GM11168 (cell line): Measurements from ENCODE around the gene PAQR4.

ENCODE experiments used
- in situ Hi-C: fragments of 300-500 bp; cut with MboI; formaldehyde crosslinking; loops from one replicate; pipeline ENCODE4 v1.12.0; 2022; ENCODE audit warnings: low sequenced_read_pairs; ENCODE audit not compliant: unreplicated experiment

PAQR4 gene

DNA sequence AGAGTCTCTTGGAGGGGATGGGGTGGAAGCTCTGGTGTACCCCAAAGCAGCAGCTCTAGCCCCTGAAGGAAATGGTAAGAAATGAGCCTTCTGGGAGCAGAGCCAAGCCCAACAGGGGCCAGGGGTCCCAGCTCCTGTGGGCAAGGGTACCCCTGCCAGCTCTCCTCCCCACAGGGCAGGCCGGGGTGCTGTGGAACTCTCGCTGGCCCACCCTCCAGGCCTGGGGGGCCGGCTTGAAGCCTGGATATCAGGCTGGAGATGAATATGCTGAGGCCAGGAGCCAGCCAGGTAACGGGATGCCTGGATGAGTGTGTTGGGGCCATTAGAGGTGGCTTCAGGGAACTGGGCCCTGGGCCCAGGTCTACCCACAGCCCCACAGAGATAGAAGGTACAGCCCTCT, 31.4 kb downstream of the PAQR4 start:
- in situ Hi-C loops: no loop called here

- in situ Hi-C loops: no loop called here
Measured at GRCh38 chr16:3001316-3001715, 32.2 kb downstream of the PAQR4 start.

DNA sequence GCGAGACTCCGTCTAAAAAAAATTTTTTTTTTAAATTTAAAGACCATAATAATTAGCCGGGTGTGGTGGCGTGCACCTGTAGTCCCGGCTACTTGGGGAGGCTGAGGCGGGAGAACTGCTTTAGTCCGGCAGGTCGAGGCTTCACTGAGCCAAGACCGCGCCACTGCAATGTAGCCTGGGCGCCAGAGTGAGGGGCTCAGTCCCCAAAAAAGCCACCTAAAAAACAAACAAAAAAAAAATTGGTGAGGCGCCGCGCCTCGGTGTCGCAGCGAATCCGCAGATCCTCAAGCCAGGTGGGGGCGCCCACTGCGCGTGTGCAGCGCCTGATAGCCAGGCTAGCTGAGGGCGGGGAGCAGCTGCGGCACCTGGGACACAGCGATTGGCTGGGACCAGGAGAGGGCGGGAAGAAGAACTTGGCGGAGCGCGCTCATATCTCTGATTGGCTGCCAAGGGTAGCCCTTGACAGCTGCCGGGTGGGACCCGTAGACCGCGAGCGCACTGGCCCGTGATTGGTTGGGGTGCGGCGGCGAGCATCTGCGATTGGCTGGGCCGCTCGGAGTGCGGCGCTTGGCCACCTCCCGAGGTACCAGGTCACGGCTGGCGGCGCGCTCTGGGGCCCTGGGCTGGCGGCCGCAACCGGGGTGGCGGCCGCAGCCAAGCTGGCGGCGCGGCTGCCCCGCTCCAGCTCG, 34.6 kb downstream of the PAQR4 start:
- in situ Hi-C loops: no loop called here

DNA sequence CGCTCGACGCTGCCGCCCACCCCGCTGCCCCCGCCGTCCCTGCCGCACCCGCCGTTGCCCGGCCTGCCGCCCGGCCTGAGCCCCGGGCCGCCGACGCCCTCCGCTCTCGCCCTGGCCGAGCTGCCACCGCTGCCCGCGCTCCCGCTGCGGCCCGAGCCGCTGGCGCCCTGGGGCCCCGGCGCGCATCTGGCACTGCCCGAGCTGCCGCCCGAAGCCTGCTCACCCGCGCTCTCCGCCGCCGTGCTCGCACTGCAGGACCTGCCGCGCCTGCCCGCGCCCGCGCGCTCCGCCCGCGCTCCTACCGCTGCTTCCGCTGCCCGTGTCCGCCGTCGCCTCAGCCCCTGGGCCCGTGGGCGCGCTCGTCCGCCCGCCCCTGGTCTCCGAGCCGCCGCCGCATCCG, 35.2 kb downstream of the PAQR4 start:
- in situ Hi-C loops: no loop called here

DNA sequence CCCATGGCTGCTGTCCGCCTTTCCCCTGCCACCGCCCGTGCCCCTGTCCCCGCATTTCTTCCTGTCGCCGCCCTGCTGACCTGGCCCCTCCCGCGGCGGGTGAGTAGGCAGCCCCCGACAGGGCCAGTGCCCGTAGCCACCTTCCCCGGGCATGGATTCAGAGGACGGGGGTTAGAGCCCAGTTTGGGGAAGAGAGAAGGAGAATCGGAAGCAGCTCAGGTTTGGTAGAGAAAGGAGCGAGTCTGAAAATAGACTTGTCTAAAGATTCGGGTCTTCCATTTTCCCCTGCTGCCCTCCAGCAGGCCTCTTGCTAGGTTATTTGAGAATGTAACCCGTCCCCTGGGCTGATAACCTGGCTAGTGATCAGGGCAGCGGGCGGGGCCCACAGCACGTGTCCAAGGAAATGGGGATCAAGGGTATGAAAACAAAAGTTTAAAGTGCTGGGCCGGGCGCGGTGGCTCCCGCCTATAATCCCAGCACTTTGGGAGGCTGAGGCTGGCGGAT, 35.7 kb downstream of the PAQR4 start:
- in situ Hi-C loops: no loop called here

GRCh38 chr16:3007059-3007956, 38.2 kb downstream of the PAQR4 start:
- in situ Hi-C loops: no loop called here

GRCh38 chr16:3007957-3008689, 39.0 kb downstream of the PAQR4 start:
- in situ Hi-C loops: no loop called here

DNA sequence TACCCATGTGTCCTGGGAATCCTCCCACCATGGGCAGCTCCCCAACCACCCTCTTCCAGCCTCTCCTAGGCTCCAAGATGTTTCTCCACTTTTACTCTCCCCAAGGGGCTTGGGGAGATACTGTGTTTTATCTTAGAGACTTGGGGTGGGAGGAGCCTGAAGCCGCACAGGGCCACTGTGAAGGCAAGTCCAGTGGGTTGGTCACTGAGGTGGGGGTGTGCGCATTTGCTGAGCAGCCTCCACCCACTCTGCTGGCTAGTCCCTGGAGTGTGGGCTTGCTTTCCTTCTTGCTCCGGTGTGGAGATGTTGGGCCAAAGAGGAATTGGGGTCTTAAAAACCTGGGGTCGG, 39.5 kb downstream of the PAQR4 start:
- in situ Hi-C loops: no loop called here

DNA sequence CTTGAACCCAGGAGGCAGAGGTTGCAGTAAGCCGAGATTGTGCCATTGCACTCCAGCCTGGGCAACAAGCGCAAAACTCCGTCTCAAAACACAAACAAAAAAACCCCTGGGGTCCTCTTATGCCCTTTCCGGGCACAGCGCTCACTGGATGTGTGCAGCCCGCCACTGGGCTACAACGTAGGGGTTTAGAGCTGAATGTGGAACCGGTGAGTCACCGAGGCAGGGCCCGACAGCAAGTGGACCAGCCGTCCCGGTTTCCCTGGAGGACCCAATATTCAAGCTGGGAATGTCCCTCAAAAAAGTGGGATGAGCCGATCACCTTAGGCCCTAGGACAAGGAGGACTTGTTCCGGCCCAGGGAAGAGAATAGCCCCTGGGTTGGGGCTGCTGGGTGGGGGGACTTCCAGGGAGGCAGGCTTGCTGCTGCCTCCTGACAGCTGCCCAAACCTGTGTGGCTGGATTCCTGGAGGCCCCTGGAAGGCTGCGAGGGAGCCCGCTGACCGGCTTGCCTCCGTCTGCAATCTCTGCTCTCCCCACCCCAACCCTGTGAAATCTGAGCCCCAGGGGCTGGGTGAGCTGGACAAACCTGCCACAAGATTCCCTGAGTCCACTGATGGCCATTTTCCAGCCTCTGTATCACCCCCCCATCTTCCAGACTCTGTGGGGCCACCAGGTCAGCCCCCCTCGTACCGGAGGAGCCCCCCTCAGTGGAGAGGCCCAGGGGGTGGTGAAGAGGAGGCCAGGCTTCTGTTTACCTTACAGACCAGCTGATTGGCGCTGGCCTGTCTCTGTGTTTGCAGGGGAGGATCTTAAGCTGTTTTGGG, 40.6 kb downstream of the PAQR4 start:
- in situ Hi-C loops: no loop called here

DNA sequence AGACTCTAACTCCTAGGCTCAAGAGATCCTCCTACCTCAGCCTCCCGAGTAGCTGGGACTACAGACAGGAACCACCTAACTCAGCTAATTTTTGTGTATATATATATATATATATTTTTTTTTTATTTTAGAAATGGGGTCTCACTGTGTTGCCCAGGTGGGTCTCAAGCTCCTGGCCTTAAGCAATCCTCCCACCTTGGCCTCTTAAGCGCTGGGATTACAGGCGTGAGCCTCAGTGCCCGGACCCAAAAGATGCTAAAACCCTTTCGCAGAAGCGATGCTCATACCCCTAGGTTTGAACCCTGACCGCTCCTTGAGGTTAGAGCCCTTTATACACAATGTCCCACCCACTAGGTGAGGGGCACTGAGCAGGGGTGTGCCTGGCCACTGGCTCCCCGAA, 41.4 kb downstream of the PAQR4 start:
- in situ Hi-C loops: no loop called here

- in situ Hi-C loops: no loop called here
Measured at GRCh38 chr16:3012246-3012645, 43.1 kb downstream of the PAQR4 start.

DNA sequence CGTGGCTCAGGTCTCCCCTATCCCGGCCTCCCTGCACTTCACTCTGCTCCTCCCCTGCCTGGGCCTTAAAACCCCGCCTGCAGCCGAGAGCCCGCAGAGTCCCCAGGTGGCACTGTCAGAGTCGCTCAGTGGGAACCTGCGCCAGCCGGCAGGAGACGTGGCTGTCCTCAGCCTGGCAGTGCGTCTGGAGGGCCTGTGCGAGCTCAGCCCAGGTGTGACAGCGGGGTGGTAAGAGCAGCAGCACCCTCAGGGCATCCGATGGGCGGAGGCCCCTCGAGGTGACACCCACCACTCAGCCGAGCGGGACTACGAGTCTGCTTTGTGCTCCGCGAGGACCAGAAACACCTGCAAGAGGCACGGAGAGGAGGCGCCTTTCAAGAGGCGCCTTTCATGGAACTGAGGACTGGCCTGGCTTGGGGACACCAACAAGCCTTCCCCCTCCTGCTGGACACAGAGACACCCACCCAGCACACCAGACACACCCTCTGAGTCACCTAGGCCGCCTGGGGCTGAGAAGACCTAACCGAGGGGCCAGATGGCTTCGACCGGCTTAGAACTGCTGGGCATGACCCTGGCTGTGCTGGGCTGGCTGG, 43.8 kb downstream of the PAQR4 start, which contains the start of gene CLDN9:
Gene CLDN9, plus strand, starts transcription at position 96 of the 593 bp plus-strand sequence. Its CDS starts 440 bp downstream, at position 536.
- in situ Hi-C loops: no loop called here

DNA sequence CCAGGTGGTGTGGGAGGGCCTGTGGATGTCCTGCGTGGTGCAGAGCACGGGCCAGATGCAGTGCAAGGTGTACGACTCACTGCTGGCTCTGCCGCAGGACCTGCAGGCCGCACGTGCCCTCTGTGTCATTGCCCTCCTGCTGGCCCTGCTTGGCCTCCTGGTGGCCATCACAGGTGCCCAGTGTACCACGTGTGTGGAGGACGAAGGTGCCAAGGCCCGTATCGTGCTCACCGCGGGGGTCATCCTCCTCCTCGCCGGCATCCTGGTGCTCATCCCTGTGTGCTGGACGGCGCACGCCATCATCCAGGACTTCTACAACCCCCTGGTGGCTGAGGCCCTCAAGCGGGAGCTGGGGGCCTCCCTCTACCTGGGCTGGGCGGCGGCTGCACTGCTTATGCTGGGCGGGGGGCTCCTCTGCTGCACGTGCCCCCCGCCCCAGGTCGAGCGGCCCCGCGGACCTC, 44.4 kb downstream of the PAQR4 start:
- in situ Hi-C loops: no loop called here

- in situ Hi-C loops: no loop called here
Measured at GRCh38 chr16:3013998-3014690, 45.0 kb downstream of the PAQR4 start.

DNA sequence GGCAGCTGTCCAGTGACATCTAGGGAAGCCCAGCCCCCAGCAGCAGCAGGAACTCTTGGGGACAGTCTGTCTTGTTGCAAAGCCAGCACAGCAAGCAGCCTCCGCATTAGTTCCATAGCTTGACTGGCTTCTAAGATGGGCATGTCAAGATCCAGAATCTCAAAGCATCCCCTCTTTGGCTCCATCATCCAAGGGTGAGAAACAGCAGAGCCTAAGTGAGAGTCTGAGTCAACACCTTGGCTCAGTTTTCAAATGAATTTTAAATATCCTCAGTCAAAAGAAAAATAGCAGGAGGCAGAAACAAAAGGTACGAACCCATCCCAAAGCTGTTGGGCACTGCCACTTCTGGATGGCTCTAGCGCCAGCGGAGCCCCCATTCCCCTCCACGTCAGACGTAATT, 45.8 kb downstream of the PAQR4 start:
- in situ Hi-C loops: no loop called here

DNA sequence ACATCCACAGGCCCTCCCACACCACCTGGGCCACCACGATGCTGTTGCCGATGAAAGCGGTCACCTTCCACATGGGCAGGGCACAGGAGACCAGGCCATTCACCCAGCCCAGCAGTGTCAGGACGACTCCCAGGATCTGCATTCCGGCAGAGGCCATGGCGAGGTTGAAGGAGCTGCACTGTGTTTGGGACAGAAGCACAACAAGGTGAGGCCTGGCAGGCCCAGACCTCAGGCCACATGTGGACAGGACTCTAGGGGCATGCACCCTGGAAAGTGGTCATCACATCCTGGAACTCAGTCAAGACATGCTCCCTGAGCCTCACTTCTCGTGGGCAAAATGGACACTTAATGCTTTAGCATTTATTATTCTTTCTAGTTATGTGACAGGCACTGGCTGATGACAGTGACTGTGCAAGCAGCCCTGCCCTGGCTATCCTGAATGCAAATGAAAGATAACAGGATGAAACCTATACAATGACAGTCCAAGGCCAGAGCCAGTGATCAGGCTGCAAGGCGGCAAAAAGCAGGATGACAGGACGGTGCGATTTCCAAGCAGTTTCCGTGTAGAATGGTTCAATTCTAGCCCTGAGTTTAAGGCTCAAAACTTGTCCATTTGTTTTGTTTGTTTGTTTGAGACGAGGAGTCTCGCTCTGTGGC, 46.8 kb downstream of the PAQR4 start:
- in situ Hi-C loops: no loop called here

- in situ Hi-C loops: no loop called here
Measured at GRCh38 chr16:3017344-3017743, 48.2 kb downstream of the PAQR4 start.

GRCh38 chr16:3017794-3018506, 48.8 kb downstream of the PAQR4 start, which contains the start of gene CLDN6:
Gene CLDN6 (minus strand): TSS chr16:3018183. CDS start chr16:3016021, 2,162 bp downstream.
- in situ Hi-C loops: no loop called here
